Measurements from ENCODE around the gene RFX3. TPM values are rescaled to one million over a fixed set of nuclear protein-coding genes. Genes with fewer than 3 reads are reported as not detected.

The RFX3 gene
- total and polyA plus RNA-seq, 2 of the 13 experiments (the other 11 are each of a cell fraction or from before 2014, with no cell fraction given) = 2.7 to 5.3 TPM

GRCh38 chr9:3478549-3478953 lies 47.2 kb downstream of the RFX3 start:
- in situ Hi-C loops (cut with HindIII; ENCODE audit: extremely low pct_ligation_motif_present, low pct_unique_long_range_greater_than_20kb) (loop anchor here (5.0 kb wide), 1 partner anchor 34 kb away; no protein-coding TSS in a partner anchor), intact Hi-C loops (cut with micrococcal nuclease; ENCODE audit: unreplicated experiment) (no loop called here)
- TF ChIP-seq, protein P1, sequence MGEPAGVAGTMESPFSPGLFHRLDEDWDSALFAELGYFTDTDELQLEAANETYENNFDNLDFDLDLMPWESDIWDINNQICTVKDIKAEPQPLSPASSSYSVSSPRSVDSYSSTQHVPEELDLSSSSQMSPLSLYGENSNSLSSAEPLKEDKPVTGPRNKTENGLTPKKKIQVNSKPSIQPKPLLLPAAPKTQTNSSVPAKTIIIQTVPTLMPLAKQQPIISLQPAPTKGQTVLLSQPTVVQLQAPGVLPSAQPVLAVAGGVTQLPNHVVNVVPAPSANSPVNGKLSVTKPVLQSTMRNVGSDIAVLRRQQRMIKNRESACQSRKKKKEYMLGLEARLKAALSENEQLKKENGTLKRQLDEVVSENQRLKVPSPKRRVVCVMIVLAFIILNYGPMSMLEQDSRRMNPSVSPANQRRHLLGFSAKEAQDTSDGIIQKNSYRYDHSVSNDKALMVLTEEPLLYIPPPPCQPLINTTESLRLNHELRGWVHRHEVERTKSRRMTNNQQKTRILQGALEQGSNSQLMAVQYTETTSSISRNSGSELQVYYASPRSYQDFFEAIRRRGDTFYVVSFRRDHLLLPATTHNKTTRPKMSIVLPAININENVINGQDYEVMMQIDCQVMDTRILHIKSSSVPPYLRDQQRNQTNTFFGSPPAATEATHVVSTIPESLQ (CRISPR knock-in tag; conservative IDR thresholded peaks at IDR 0.05) = no peak
- TF ChIP-seq SMC3 (IDR thresholded peaks at IDR 0.05; ENCODE audit: low read length) (no peak), GABPA (IDR thresholded peaks at IDR 0.05; ENCODE audit: low read depth, low read length) (no peak), GABPA (CRISPR knock-in tag; IDR thresholded peaks at IDR 0.05; ENCODE audit: low read depth) (0 out of 2 replicates have a peak, but pooled peaks have one; percentile 28), NCOA1 (CRISPR knock-in tag; IDR thresholded peaks at IDR 0.05) (no peak), ZNF24 (IDR thresholded peaks at IDR 0.05) (no peak), PAXIP1 (CRISPR knock-in tag; conservative IDR thresholded peaks at IDR 0.05) (no peak), SYNCRIP (IDR thresholded peaks at IDR 0.05; ENCODE audit: insufficient read depth, low read depth, low read length) (no peak)
- TF ChIP-seq, protein P2, sequence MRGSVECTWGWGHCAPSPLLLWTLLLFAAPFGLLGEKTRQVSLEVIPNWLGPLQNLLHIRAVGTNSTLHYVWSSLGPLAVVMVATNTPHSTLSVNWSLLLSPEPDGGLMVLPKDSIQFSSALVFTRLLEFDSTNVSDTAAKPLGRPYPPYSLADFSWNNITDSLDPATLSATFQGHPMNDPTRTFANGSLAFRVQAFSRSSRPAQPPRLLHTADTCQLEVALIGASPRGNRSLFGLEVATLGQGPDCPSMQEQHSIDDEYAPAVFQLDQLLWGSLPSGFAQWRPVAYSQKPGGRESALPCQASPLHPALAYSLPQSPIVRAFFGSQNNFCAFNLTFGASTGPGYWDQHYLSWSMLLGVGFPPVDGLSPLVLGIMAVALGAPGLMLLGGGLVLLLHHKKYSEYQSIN (CRISPR knock-in tag; IDR thresholded peaks at IDR 0.05; ENCODE audit: borderline replicate concordance) = no peak
- Histone ChIP-seq H3K9me3 (ENCODE audit: low read length) (no peaks in the 10 kb centered on the region), H3K4me2 (ENCODE audit: low read depth, low read length) (no peak overlapping the region), H3K4me3 (replicated peaks in 1 of 3; ENCODE audit: insufficient read depth in 1 of 3, low read depth in 2 of 3, low read length in 3 of 3) (no peak overlapping the region), H3K4me1 (ENCODE audit: insufficient read depth, low read length) (peaks cover 17% of the 10 kb centered on the region), H3K27me3 (ENCODE audit: control insufficient read depth in 1 of 2, insufficient read depth in 2 of 2, low read length in 2 of 2) (no peaks in the 10 kb centered on the region), H3K27ac (ENCODE audit: extremely low read length, insufficient read depth, low read length) (no peak overlapping the region), H3K36me3 (replicated peaks in 1 of 2; ENCODE audit: control insufficient read depth in 1 of 2, insufficient read depth in 2 of 2, low read length in 2 of 2) (no peaks in the 10 kb centered on the region), H4K20me1 (ENCODE audit: insufficient read depth, low read length) (no peaks in the 10 kb centered on the region), H2AFZ (ENCODE audit: low read length) (no peak overlapping the region), H3K9ac (ENCODE audit: insufficient read depth, low read depth, low read length) (no peak overlapping the region), H3K79me2 (ENCODE audit: insufficient read depth, low read length) (no peaks in the 10 kb centered on the region)
- DNase-seq (ENCODE audit: low spot score) = peak; percentile 9
- POLR2A ChIA-PET = interaction anchor here (2.0 kb wide), 1 partner anchor 48 kb away, joined by 11 read pairs; the partner anchor contains the start of gene RFX3
- WGBS (ENCODE audit: low lambda C conversion rate) = 100% methylated on average over 1 of the region's 1 CpG
- no TSS peak for BruUV-seq (replicated peaks)
- CTCF ChIA-PET (ENCODE audit: low intra/inter-chr PET ratio, low total read pairs) = no interaction called here
- ATAC-seq = no peak
- FAIRE-seq = no peak

Measured in HepG2 (cell line).